OCI-LY7 (cell line): ENCODE data around the gene C22orf23. TPM values are rescaled to one million over a fixed set of nuclear protein-coding genes. Genes with fewer than 3 reads are reported as not detected.

Experiments used
- BruUV-seq: library from RNA; stranded (reverse); fragments of 400-500 nt; replicated peaks from 2 replicates; lab custom pipeline; 2021; lab: Mats Ljungman, UMichigan
- CTCF ChIA-PET: fragments of 300-600 bp; sonication (Branson Sonifier 250); formaldehyde crosslinking; loops from one replicate; lab custom pipeline; 2022; ENCODE audit warnings: antibody characterized with exemption; ENCODE audit not compliant: unreplicated experiment; lab: Charles Lee
- POLR2A ChIA-PET: fragments of 300-600 bp; sonication (Branson Sonifier 250); formaldehyde crosslinking; loops from one replicate; lab custom pipeline; 2022; ENCODE audit warnings: antibody characterized with exemption; lab: Charles Lee
- DNase-seq: peaks from one replicate; pipeline ENCODE4 v3.0.0-alpha.2; 2015; ENCODE audit warnings: low spot score
- H2AFZ ChIP-seq: fragments of 200-600 bp; sonication (generic), shearing (Covaris generic); 2 replicates; pipeline ENCODE4 v1.6.1; 2014; ENCODE audit warnings: mild to moderate bottlenecking, antibody characterized with exemption, low read length, moderate library complexity
- H3K27ac ChIP-seq: fragments of 200-600 bp; sonication (generic); 2 replicates; pipeline ENCODE4 v1.5.1; 2014; ENCODE audit warnings: mixed run types, low read depth, mild to moderate bottlenecking, moderate library complexity, low read length, inconsistent platforms; ENCODE audit not compliant: poor library complexity, severe bottlenecking
- H3K36me3 ChIP-seq: fragments of 200-600 bp; sonication (generic); 2 replicates; pipeline ENCODE4 v1.6.1; 2014; ENCODE audit warnings: mild to moderate bottlenecking, antibody characterized with exemption, low read length, moderate library complexity, mixed read lengths; ENCODE audit not compliant: insufficient read depth
- H3K4me1 ChIP-seq: fragments of 200-600 bp; sonication (generic); 2 replicates; pipeline ENCODE4 v1.5.1; 2014; ENCODE audit warnings: mild to moderate bottlenecking, low read length; ENCODE audit not compliant: insufficient read depth, poor library complexity, severe bottlenecking
- H3K4me2 ChIP-seq: fragments of 200-600 bp; sonication (generic); 2 replicates; pipeline ENCODE4 v1.6.1; 2014; ENCODE audit warnings: mild to moderate bottlenecking, low read length
- H3K4me3 ChIP-seq: fragments of 200-600 bp; sonication (generic); 2 replicates; pipeline ENCODE4 v1.5.1; 2014; ENCODE audit warnings: mild to moderate bottlenecking, low read depth, low read length; ENCODE audit not compliant: poor library complexity, severe bottlenecking
- H3K79me2 ChIP-seq: fragments of 200-600 bp; sonication (generic); 2 replicates; pipeline ENCODE4 v1.6.1; 2016; ENCODE audit warnings: low read depth, mild to moderate bottlenecking, low read length, moderate library complexity, mixed read lengths; ENCODE audit not compliant: insufficient read depth
- H3K9me2 ChIP-seq: fragments of 200-600 bp; sonication (generic); 2 replicates; pipeline ENCODE4 v1.6.1; 2016; ENCODE audit warnings: mild to moderate bottlenecking, low read length, mixed read lengths; ENCODE audit not compliant: insufficient read depth
- H3K9me3 ChIP-seq: fragments of 200-600 bp; sonication (generic); 2 replicates; pipeline ENCODE4 v1.6.1; 2014; ENCODE audit warnings: mild to moderate bottlenecking, mixed run types, low read length, mixed read lengths
- H4K20me1 ChIP-seq: fragments of 200-600 bp; sonication (generic); 2 replicates; pipeline ENCODE4 v1.6.1; 2014; ENCODE audit warnings: mild to moderate bottlenecking, antibody characterized with exemption, low read length, moderate library complexity, mixed read lengths; ENCODE audit not compliant: insufficient read depth
- EZH2phosphoT487 ChIP-seq: fragments of 200-600 bp; sonication (generic); IDR thresholded peaks from 2 replicates; pipeline ENCODE4 v1.6.1; 2018; ENCODE audit warnings: low read depth, borderline replicate concordance, mild to moderate bottlenecking, mixed run types, antibody characterized with exemption, low read length, moderate library complexity, mixed read lengths
- intact Hi-C: fragments of 100-400 bp; cut with micrococcal nuclease; formaldehyde crosslinking; loops from one replicate; pipeline ENCODE4 v1.10.0; 2022; ENCODE audit not compliant: unreplicated experiment
- total RNA-seq, 2 experiments: library from RNA; depleted of rRNA in 1 of 2; stranded (reverse); fragments of >200 nt in 1 of 2; shearing (Covaris generic) in 1 of 2; gene quantifications; 2 replicates each; pipeline ENCODE4 v1.2.3, GENCODE V29; 2014 to 2022
- TF ChIP-seq, protein P1 (sequence below): fragments of 200-600 bp; sonication (generic); conservative IDR thresholded peaks from 2 replicates; pipeline ENCODE4 v1.5.1; 2014; ENCODE audit warnings: mild to moderate bottlenecking, antibody characterized with exemption, low read length, moderate library complexity, mixed read lengths

C22orf23 gene
- total RNA-seq, 2 experiments from 2014 or later = 0.57 to 1.2 TPM

DNA sequence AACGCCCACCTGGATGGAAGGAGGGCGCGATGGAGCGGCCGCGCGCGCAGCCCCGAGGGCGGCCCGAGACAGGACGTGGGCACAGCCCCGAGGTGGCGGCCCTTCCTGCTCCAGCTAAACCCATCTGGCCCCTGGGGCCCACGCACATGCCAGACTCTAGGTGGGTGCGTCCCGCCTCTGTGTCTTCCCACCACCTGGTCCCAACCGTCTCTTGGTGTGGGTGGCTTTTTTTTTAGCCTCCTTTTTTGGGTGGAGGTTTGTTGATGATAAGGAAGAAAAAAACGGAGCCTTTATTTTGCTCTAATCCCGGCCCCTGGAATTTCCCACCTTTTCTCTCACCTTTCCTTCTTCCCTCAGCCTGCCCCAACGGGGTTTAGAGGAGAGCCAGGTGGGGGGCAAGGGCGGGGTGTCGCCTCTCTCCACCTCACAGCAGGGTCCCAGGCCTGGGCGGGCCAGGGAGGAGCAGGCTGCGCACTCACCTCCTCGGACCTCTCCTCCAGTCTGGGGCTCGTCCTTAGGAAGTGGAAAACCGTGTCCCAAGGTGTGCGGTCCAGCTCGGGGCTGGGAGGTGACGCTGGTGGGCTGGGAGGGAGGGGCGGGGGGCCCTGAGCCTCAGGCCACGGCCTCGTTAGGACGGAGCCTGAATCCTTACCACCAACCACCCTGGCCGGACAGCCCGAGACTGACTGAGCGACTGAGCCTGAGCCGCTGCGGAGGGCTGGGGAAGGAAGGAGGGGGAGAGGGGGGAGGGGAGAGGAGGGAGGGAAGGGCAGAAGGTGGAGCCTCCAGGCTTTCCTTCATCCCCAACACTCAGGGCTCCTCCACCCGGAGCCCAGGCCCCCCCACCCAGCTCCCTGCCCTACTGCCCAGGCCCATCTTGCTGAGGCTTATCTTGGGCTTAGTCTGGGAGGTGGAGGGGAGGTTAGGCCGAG is 30.7 kb upstream of the C22orf23 start, which contains the start of gene SOX10:
Gene SOX10, minus strand, starts transcription at position 696 of the 932 bp plus-strand sequence. CDS start 771 bp downstream, outside the sequence.
- Histone ChIP-seq H3K36me3 (no peaks in the 10 kb centered on the region), H4K20me1 (no peaks in the 10 kb centered on the region), H3K9me3 (no peaks in the 10 kb centered on the region), H3K4me2 (no peak within 1 kb of the TSS), H3K4me3 (no peak within 1 kb of the TSS), H2AFZ (no peak within 1 kb of the TSS), H3K79me2 (no peaks in the 10 kb centered on the region), H3K27ac (no peak within 1 kb of the TSS), H3K9me2 (no peaks in the 10 kb centered on the region), H3K4me1 (no peaks in the 10 kb centered on the region)
- BruUV-seq = no TSS peak
- ChIA-PET POLR2A (no interaction called here), CTCF (no interaction called here)
- TF ChIP-seq EZH2phosphoT487 = no peak
- TF ChIP-seq, protein P1, sequence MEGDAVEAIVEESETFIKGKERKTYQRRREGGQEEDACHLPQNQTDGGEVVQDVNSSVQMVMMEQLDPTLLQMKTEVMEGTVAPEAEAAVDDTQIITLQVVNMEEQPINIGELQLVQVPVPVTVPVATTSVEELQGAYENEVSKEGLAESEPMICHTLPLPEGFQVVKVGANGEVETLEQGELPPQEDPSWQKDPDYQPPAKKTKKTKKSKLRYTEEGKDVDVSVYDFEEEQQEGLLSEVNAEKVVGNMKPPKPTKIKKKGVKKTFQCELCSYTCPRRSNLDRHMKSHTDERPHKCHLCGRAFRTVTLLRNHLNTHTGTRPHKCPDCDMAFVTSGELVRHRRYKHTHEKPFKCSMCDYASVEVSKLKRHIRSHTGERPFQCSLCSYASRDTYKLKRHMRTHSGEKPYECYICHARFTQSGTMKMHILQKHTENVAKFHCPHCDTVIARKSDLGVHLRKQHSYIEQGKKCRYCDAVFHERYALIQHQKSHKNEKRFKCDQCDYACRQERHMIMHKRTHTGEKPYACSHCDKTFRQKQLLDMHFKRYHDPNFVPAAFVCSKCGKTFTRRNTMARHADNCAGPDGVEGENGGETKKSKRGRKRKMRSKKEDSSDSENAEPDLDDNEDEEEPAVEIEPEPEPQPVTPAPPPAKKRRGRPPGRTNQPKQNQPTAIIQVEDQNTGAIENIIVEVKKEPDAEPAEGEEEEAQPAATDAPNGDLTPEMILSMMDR = no peak
- intact Hi-C loops = no loop called here
- DNase-seq = no peak

DNA sequence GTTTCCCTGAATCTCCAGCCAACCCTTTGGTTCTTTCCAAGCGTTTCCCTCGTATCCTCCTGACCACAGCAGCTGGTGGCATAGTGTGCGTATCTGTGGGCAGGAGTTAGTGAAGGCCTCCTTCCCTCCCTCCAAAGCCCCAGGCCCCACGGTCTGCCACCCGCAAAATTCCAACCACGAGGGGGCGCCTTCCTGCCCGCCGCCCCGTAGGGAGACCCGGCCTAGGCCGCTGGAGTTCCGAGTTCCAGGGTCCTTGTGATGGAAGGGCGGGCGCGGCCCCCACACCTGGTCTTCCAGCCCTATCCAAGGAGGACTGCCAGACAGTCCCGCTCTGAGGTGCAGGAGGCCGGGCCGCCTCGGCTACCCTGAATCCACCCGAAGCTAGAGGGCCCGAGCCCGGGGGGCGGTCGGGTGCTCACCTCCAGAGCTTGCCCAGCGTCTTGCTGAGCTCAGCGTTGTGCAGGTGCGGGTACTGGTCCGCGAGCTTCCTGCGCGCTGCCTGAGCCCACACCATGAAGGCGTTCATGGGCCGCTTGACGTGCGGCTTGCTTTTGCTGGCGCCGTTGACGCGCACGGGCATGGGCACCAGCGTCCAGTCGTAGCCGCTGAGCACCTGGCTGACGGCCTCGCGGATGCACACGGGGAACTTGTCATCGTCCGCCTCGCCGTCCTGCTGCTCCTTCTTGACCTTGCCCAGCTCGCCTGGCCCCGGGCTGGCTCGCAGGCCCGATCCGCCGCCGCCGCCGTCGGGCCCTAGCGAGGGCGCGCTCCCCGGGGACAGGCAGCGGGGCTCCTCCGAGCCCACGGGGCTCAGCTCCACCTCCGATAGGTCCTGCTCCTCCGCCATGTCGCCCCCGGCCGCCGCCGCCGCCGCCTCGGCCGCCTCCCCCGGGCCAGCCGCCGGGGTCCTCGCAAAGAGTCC is 29.8 kb upstream of the C22orf23 start:
- Histone ChIP-seq H3K4me2 (no peak overlapping the region), H3K79me2 (no peaks in the 10 kb centered on the region), H3K4me1 (no peaks in the 10 kb centered on the region), H3K9me3 (no peaks in the 10 kb centered on the region), H3K36me3 (no peaks in the 10 kb centered on the region), H3K4me3 (no peak overlapping the region), H3K9me2 (no peaks in the 10 kb centered on the region), H2AFZ (no peak overlapping the region), H4K20me1 (no peaks in the 10 kb centered on the region), H3K27ac (no peak overlapping the region)
- TF ChIP-seq, protein P1 = peak; percentile 60
- no peak for TF ChIP-seq EZH2phosphoT487
- no peak for DNase-seq
- intact Hi-C loops = no loop called here
- BruUV-seq = no TSS peak
- ChIA-PET CTCF (no interaction called here), POLR2A (no interaction called here)
